Breast epithelium (tissue), 3 donors: Measurements from ENCODE around the gene MCF2L2.
A peak's percentile ranks its signal among the peaks of the same experiment; 100 is the strongest.

Experiments used
- CTCF ChIP-seq, 3 donors: fragments of 450-650 bp; IDR thresholded peaks; one replicate each; pipeline ENCODE4 v1.5.1; 2016 to 2017; ENCODE audit warnings: antibody characterized with exemption in 3 of 3, mild to moderate bottlenecking in 3 of 3, moderate library complexity in 3 of 3
- POLR2AphosphoS5 ChIP-seq, 3 donors: sonication (generic); formaldehyde crosslinking; IDR thresholded peaks; one replicate each; pipeline ENCODE4 v1.6.1; 2017; ENCODE audit warnings: antibody characterized with exemption in 3 of 3

- TF ChIP-seq CTCF (IDR thresholded peaks at IDR 0.05) (no peak), POLR2AphosphoS5 (IDR thresholded peaks at IDR 0.05) (peak; percentile 52 to 61 (median 60))
Observed at GRCh38 chr3:183285828-183286457, 142.5 kb downstream of the MCF2L2 start.
